CD14-positive monocyte (primary cell): ENCODE data around the gene CAPG. TPM values are rescaled to one million over a fixed set of nuclear protein-coding genes. Genes with fewer than 3 reads are reported as not detected.

ENCODE experiments used
- DNase-seq, 3 donors: peaks; one replicate each; pipeline ENCODE4 v3.0.0-alpha.2; 2011 to 2022
- H2AFZ ChIP-seq: 2 replicates; pipeline ENCODE4 v1.6.0; 2012; ENCODE audit warnings: mild to moderate bottlenecking, low read depth, low read length, inconsistent platforms; ENCODE audit not compliant: insufficient read depth, poor library complexity, severe bottlenecking
- H3K27ac ChIP-seq, 2 donors: 1 replicate in 1 of 2; 2 replicates in 1 of 2; pipeline ENCODE4 v1.5.1; 2012 to 2013; ENCODE audit warnings: low read length in 2 of 2, control low read depth in 1 of 2, inconsistent platforms in 1 of 2, low read depth in 1 of 2, mild to moderate bottlenecking in 1 of 2
- H3K27me3 ChIP-seq, 2 donors: one replicate each; pipeline versions ENCODE4 v1.6.0 to v1.6.1; 2011 to 2013; ENCODE audit warnings: low read length in 2 of 2; ENCODE audit not compliant: control insufficient read depth in 2 of 2, insufficient read depth in 2 of 2
- H3K36me3 ChIP-seq, 2 donors: replicated peaks in 1 of 2; 1 replicate in 1 of 2; 2 replicates in 1 of 2; pipeline versions ENCODE4 v1.5.1 to v1.6.1; 2012 to 2013; ENCODE audit warnings: low read length in 2 of 2, control low read depth in 1 of 2, inconsistent platforms in 1 of 2, mild to moderate bottlenecking in 1 of 2; ENCODE audit not compliant: insufficient read depth in 2 of 2, control insufficient read depth in 1 of 2
- H3K4me1 ChIP-seq, 2 donors: 1 replicate in 1 of 2; 2 replicates in 1 of 2; pipeline versions ENCODE4 v1.5.1 to v1.6.1; 2012 to 2013; ENCODE audit warnings: low read length in 2 of 2, control low read depth in 1 of 2, inconsistent platforms in 1 of 2, mild to moderate bottlenecking in 1 of 2, moderate library complexity in 1 of 2; ENCODE audit not compliant: insufficient read depth in 2 of 2, control insufficient read depth in 1 of 2
- H3K4me2 ChIP-seq: replicated peaks from 2 replicates; pipeline ENCODE3; 2012; ENCODE audit warnings: low read length, moderate library complexity, mild to moderate bottlenecking; ENCODE audit not compliant: poor library complexity, severe bottlenecking; ENCODE audit errors: extremely low read depth
- H3K4me3 ChIP-seq, 3 experiments: fragments of 200-600 bp in 1 of 3; sonication (generic) in 1 of 3; replicated peaks in 1 of 3; 1 replicate in 2 of 3; 2 replicates in 1 of 3; pipeline ENCODE4 v1.5.1; 2011 to 2013; ENCODE audit warnings: low read length in 3 of 3, mild to moderate bottlenecking in 3 of 3, control low read depth in 2 of 3, low read depth in 2 of 3, inconsistent platforms in 1 of 3, moderate library complexity in 1 of 3
- H3K79me2 ChIP-seq: 2 replicates; pipeline ENCODE4 v1.6.0; 2012; ENCODE audit warnings: mild to moderate bottlenecking, control low read depth, inconsistent platforms, low read length, moderate library complexity; ENCODE audit not compliant: insufficient read depth
- H3K9ac ChIP-seq: 2 replicates; pipeline ENCODE4 v1.6.0; 2017; ENCODE audit warnings: low read length, mild to moderate bottlenecking; ENCODE audit not compliant: insufficient read depth, poor library complexity, severe bottlenecking
- H3K9me3 ChIP-seq, 2 donors: replicated peaks in 1 of 2; 1 replicate in 1 of 2; 2 replicates in 1 of 2; pipeline versions ENCODE4 v1.5.1 to v1.6.1; 2012 to 2013; ENCODE audit warnings: low read length in 2 of 2, control low read depth in 1 of 2; ENCODE audit not compliant: control insufficient read depth in 1 of 2, insufficient read depth in 1 of 2
- H4K20me1 ChIP-seq: 2 replicates; pipeline ENCODE4 v1.6.0; 2012; ENCODE audit warnings: mild to moderate bottlenecking, low read length, control low read depth, moderate library complexity; ENCODE audit not compliant: insufficient read depth
- H3K27ac Mint-ChIP-seq, 7 donors: one replicate each; pipeline ENCODE4 v1.8.0; 2020; ENCODE audit warnings: mild to moderate bottlenecking in 7 of 7, mixed read lengths in 7 of 7, moderate library complexity in 6 of 7, inconsistent platforms in 2 of 7
- H3K27me3 Mint-ChIP-seq, 3 donors: one replicate each; pipeline ENCODE4 v1.8.0; 2021 to 2022; ENCODE audit warnings: low read depth in 3 of 3, mild to moderate bottlenecking in 3 of 3, mixed read lengths in 3 of 3, moderate library complexity in 3 of 3, inconsistent platforms in 1 of 3
- H3K36me3 Mint-ChIP-seq, 2 donors: one replicate each; pipeline ENCODE4 v1.8.0; 2020; ENCODE audit warnings: mixed read lengths in 2 of 2, inconsistent platforms in 1 of 2, mild to moderate bottlenecking in 1 of 2
- H3K4me1 Mint-ChIP-seq: one replicate; pipeline ENCODE4 v1.8.0; 2020; ENCODE audit warnings: mild to moderate bottlenecking, mixed read lengths
- H3K4me3 Mint-ChIP-seq, 2 donors: one replicate each; pipeline ENCODE4 v1.8.0; 2020; ENCODE audit warnings: mild to moderate bottlenecking in 2 of 2, mixed read lengths in 2 of 2, moderate library complexity in 1 of 2
- H3K9me3 Mint-ChIP-seq, 7 donors: one replicate each; pipeline ENCODE4 v1.8.0; 2020 to 2022; ENCODE audit warnings: mixed read lengths in 7 of 7, mild to moderate bottlenecking in 6 of 7, moderate library complexity in 6 of 7, inconsistent platforms in 2 of 7
- WGBS: methylation state at CpG from one replicate; pipeline ENCODE4 v1.1.5; 2013; ENCODE audit warnings: missing lambda C conversion rate; ENCODE audit not compliant: insufficient coverage; 5-methylcytosine and 5-hydroxymethylcytosine counted together
- intact Hi-C, 2 donors: fragments of 100-400 bp; cut with micrococcal nuclease; formaldehyde crosslinking; loops; one replicate each; pipeline versions ENCODE4 v1.15.0 to v1.15.1; 2023
- polyA plus RNA-seq, 3 donors: library from polyadenylated mRNA; depleted of rRNA in 1 of 3; unstranded in 2 of 3; stranded (reverse) in 1 of 3; fragments of 300-500 nt in 2 of 3; fragments of >200 nt in 1 of 3; fragmentation: Illumina TruSeq in 2 of 3; gene quantifications; 1 replicate in 2 of 3; 2 replicates in 1 of 3; pipeline ENCODE4 v1.2.3, GENCODE V29; 2012 to 2021
- TF ChIP-seq, protein P1 (sequence below): fragments of 200-600 bp; IDR thresholded peaks from one replicate; pipeline ENCODE4 v1.8.0; 2022; ENCODE audit warnings: antibody characterized with exemption, mild to moderate bottlenecking

The CAPG gene
- polyA plus RNA-seq, 3 donors: 474 to 847 (median 631) TPM

DNA sequence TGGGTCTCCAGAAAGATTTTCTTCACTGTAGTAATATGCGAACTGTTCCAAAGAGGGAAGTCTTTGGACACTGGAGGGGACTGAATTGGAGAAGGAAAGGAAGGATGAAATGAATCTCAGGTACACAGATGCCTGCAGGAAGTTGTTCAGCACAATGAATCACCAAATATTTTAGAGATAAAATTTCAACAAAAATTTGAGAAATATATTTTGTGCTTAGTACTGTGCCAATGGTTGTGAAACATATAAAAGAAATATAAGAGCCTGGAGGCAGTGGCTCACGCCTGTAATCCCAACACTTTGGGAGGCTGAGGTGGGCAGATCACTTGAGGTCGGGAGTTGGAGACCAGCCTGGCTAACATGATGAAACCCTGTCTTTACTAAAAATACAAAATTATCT lies 52.4 kb downstream of the CAPG start:
- Mint-ChIP-seq H3K36me3 (peaks cover 52 to 59% of the 10 kb centered on the region in 2 donors), H3K9me3 (no peaks in the 10 kb centered on the region), H3K27me3 (peaks cover 0 to 2% (median 0%) of the 10 kb centered on the region in 3 donors), H3K27ac (no peak overlapping the region), H3K4me3 (no peak overlapping the region), H3K4me1 (peaks cover 33% of the 10 kb centered on the region)
- H3K9ac ChIP-seq: no peak overlapping the region
- TF ChIP-seq, protein P1, sequence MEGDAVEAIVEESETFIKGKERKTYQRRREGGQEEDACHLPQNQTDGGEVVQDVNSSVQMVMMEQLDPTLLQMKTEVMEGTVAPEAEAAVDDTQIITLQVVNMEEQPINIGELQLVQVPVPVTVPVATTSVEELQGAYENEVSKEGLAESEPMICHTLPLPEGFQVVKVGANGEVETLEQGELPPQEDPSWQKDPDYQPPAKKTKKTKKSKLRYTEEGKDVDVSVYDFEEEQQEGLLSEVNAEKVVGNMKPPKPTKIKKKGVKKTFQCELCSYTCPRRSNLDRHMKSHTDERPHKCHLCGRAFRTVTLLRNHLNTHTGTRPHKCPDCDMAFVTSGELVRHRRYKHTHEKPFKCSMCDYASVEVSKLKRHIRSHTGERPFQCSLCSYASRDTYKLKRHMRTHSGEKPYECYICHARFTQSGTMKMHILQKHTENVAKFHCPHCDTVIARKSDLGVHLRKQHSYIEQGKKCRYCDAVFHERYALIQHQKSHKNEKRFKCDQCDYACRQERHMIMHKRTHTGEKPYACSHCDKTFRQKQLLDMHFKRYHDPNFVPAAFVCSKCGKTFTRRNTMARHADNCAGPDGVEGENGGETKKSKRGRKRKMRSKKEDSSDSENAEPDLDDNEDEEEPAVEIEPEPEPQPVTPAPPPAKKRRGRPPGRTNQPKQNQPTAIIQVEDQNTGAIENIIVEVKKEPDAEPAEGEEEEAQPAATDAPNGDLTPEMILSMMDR: no peak
- H3K9me3 ChIP-seq: no peaks in the 10 kb centered on the region
- H3K79me2 ChIP-seq: peaks cover 43% of the 10 kb centered on the region
- H2AFZ ChIP-seq: no peak overlapping the region
- no peaks in the 10 kb centered on the region for H3K27me3 ChIP-seq
- H3K36me3 ChIP-seq: peaks cover 29 to 68% of the 10 kb centered on the region in 2 donors
- peaks cover 14 to 22% of the 10 kb centered on the region in 2 donors for H3K4me1 ChIP-seq
- intact Hi-C loops: no loop called here
- no peaks in the 10 kb centered on the region for H4K20me1 ChIP-seq
- no peak overlapping the region for H3K27ac ChIP-seq
- no CpG with 5 or more reads among the region's 3 CpGs for WGBS
- H3K4me2 ChIP-seq: no peak overlapping the region
- DNase-seq: no peak
- no peak overlapping the region for H3K4me3 ChIP-seq

DNA sequence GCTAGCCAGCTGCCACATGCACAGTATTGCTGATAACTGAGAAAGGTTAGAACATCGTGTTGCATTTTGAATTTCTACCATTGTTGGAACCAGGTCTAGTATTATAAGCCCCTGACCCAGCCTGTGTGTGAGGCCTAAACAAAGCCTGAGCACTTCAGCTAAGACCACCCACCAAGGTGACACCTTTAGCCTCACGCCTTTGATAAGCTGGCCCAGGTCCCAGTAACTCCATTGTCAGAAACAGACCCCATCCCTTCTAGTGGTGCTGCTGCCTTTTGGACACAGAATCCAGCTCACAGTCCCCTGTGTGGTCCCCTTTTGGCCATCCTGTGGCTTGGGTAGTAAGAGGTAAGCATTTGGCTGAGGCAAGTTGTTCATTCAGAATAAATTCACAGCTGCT lies 54.0 kb downstream of the CAPG start:
- TF ChIP-seq, protein P1: no peak
- Mint-ChIP-seq H3K27ac (peak overlapping the region in 1 of 7 donors; percentile 50), H3K4me3 (no peak overlapping the region), H3K36me3 (peaks cover 45 to 48% of the 10 kb centered on the region in 2 donors), H3K27me3 (peaks cover 0 to 2% (median 0%) of the 10 kb centered on the region in 3 donors), H3K4me1 (peaks cover 33% of the 10 kb centered on the region), H3K9me3 (no peaks in the 10 kb centered on the region)
- no peaks in the 10 kb centered on the region for H3K9me3 ChIP-seq
- no peak overlapping the region for H2AFZ ChIP-seq
- H3K9ac ChIP-seq: no peak overlapping the region
- H4K20me1 ChIP-seq: no peaks in the 10 kb centered on the region
- H3K4me1 ChIP-seq: peaks cover 14 to 22% of the 10 kb centered on the region in 2 donors
- peaks cover 23 to 59% of the 10 kb centered on the region in 2 donors for H3K36me3 ChIP-seq
- H3K27me3 ChIP-seq: no peaks in the 10 kb centered on the region
- no peak overlapping the region for H3K4me3 ChIP-seq
- no CpG with 5 or more reads among the region's 2 CpGs for WGBS
- intact Hi-C loops: no loop called here
- no peak for DNase-seq
- no peak overlapping the region for H3K27ac ChIP-seq
- no peak overlapping the region for H3K4me2 ChIP-seq
- peaks cover 46% of the 10 kb centered on the region for H3K79me2 ChIP-seq
